SK-N-SH treated with all-trans-retinoic acid at 6 μM for 48 hours (cell line): ENCODE measurements around the gene C5.

Source experiments
- ARNTL ChIP-seq: fragments of 450-650 bp; formaldehyde crosslinking; IDR thresholded peaks from 2 replicates; pipeline ENCODE4 v1.5.0; 2020; ENCODE audit warnings: low read depth, mild to moderate bottlenecking, moderate library complexity, borderline replicate concordance
- CSDC2 ChIP-seq: fragments of 250-450 bp; sonication (Bioruptor Pico); IDR thresholded peaks from 2 replicates; pipeline ENCODE4 v1.5.0; 2020; ENCODE audit warnings: mild to moderate bottlenecking, moderate library complexity
- GLIS3 ChIP-seq: fragments of 250-450 bp; sonication (Bioruptor Pico); IDR thresholded peaks from 2 replicates; pipeline ENCODE4 v1.5.0; 2020; ENCODE audit warnings: mild to moderate bottlenecking, moderate library complexity
- OSR1 ChIP-seq: fragments of 250-450 bp; sonication (Bioruptor Pico); IDR thresholded peaks from 2 replicates; pipeline ENCODE4 v1.8.0; 2022; ENCODE audit warnings: moderate library complexity, mild to moderate bottlenecking, inconsistent platforms
- PPARA ChIP-seq: fragments of 250-450 bp; sonication (Bioruptor Pico); IDR thresholded peaks from 2 replicates; pipeline ENCODE4 v1.5.0; 2020; ENCODE audit warnings: mild to moderate bottlenecking, borderline replicate concordance
- RARB ChIP-seq: fragments of 250-450 bp; sonication (Bioruptor Pico); IDR thresholded peaks from 2 replicates; pipeline ENCODE4 v1.8.0; 2021; ENCODE audit warnings: mild to moderate bottlenecking, moderate library complexity
- SNAI2 ChIP-seq: fragments of 250-450 bp; sonication (Bioruptor Pico); IDR thresholded peaks from 2 replicates; pipeline ENCODE4 v1.5.0; 2020; ENCODE audit warnings: mild to moderate bottlenecking, moderate library complexity
- TOX ChIP-seq: fragments of 250-450 bp; sonication (Bioruptor Pico); IDR thresholded peaks from 2 replicates; pipeline ENCODE4 v1.8.0; 2021; ENCODE audit warnings: mild to moderate bottlenecking, moderate library complexity, borderline replicate concordance
- ZC3H10 ChIP-seq: fragments of 250-450 bp; sonication (Bioruptor Pico); IDR thresholded peaks from 2 replicates; pipeline ENCODE4 v1.5.1; 2021; ENCODE audit warnings: mild to moderate bottlenecking, moderate library complexity
- ZNF70 ChIP-seq: fragments of 450-650 bp; formaldehyde crosslinking; IDR thresholded peaks from 2 replicates; pipeline ENCODE4 v1.5.0; 2020; ENCODE audit warnings: mild to moderate bottlenecking, moderate library complexity
- TF ChIP-seq, protein P1 (sequence below): fragments of 250-450 bp; sonication (Bioruptor Pico); IDR thresholded peaks from 2 replicates; pipeline ENCODE4 v1.5.1; 2020; ENCODE audit warnings: low read depth, mild to moderate bottlenecking, moderate library complexity
- TF ChIP-seq, protein P2 (sequence below): fragments of 250-450 bp; sonication (Bioruptor Pico); IDR thresholded peaks from 2 replicates; pipeline ENCODE4 v1.5.0; 2020; ENCODE audit warnings: mild to moderate bottlenecking, moderate library complexity
- TF ChIP-seq, protein P3 (sequence below): fragments of 250-450 bp; sonication (Bioruptor Pico); IDR thresholded peaks from 2 replicates; pipeline ENCODE4 v1.8.0; 2020; ENCODE audit warnings: mild to moderate bottlenecking, moderate library complexity, borderline replicate concordance
- TF ChIP-seq, protein P4 (sequence below): fragments of 250-450 bp; sonication (Bioruptor Pico); IDR thresholded peaks from 2 replicates; pipeline ENCODE4 v1.8.0; 2021; ENCODE audit warnings: low read depth, mild to moderate bottlenecking, moderate library complexity, borderline replicate concordance

DNA sequence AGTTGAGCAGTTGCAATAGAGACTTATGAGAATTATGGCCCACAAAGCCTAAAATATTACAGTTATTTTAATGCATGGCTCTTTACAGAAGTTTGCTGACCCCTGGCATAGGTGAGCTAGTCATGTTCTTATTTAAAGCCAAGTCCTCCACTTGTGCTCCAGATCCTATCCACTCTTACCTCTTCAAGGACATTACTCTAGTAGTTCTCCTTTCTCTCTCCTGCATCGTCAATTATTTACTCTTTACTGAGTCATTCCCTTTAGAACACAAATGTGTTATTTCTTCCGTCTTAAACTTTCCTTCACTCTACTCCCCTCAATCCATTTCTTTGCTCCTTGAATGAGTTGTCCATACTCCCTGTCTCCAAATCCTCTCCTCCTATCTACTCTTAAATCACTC lies 102.9 kb downstream of the C5 start:
- TF ChIP-seq, protein P1, sequence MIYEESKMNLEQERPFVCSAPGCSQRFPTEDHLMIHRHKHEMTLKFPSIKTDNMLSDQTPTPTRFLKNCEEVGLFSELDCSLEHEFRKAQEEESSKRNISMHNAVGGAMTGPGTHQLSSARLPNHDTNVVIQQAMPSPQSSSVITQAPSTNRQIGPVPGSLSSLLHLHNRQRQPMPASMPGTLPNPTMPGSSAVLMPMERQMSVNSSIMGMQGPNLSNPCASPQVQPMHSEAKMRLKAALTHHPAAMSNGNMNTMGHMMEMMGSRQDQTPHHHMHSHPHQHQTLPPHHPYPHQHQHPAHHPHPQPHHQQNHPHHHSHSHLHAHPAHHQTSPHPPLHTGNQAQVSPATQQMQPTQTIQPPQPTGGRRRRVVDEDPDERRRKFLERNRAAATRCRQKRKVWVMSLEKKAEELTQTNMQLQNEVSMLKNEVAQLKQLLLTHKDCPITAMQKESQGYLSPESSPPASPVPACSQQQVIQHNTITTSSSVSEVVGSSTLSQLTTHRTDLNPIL, result no peak
- no peak for TF ChIP-seq SNAI2 (CRISPR knock-in tag)
- TF ChIP-seq, protein P2, sequence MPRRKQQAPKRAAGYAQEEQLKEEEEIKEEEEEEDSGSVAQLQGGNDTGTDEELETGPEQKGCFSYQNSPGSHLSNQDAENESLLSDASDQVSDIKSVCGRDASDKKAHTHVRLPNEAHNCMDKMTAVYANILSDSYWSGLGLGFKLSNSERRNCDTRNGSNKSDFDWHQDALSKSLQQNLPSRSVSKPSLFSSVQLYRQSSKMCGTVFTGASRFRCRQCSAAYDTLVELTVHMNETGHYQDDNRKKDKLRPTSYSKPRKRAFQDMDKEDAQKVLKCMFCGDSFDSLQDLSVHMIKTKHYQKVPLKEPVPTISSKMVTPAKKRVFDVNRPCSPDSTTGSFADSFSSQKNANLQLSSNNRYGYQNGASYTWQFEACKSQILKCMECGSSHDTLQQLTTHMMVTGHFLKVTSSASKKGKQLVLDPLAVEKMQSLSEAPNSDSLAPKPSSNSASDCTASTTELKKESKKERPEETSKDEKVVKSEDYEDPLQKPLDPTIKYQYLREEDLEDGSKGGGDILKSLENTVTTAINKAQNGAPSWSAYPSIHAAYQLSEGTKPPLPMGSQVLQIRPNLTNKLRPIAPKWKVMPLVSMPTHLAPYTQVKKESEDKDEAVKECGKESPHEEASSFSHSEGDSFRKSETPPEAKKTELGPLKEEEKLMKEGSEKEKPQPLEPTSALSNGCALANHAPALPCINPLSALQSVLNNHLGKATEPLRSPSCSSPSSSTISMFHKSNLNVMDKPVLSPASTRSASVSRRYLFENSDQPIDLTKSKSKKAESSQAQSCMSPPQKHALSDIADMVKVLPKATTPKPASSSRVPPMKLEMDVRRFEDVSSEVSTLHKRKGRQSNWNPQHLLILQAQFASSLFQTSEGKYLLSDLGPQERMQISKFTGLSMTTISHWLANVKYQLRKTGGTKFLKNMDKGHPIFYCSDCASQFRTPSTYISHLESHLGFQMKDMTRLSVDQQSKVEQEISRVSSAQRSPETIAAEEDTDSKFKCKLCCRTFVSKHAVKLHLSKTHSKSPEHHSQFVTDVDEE (CRISPR knock-in tag), result no peak
- TF ChIP-seq ZC3H10, result no peak
- TF ChIP-seq, protein P3, sequence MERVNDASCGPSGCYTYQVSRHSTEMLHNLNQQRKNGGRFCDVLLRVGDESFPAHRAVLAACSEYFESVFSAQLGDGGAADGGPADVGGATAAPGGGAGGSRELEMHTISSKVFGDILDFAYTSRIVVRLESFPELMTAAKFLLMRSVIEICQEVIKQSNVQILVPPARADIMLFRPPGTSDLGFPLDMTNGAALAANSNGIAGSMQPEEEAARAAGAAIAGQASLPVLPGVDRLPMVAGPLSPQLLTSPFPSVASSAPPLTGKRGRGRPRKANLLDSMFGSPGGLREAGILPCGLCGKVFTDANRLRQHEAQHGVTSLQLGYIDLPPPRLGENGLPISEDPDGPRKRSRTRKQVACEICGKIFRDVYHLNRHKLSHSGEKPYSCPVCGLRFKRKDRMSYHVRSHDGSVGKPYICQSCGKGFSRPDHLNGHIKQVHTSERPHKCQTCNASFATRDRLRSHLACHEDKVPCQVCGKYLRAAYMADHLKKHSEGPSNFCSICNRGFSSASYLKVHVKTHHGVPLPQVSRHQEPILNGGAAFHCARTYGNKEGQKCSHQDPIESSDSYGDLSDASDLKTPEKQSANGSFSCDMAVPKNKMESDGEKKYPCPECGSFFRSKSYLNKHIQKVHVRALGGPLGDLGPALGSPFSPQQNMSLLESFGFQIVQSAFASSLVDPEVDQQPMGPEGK, result no peak
- no peak for TF ChIP-seq ZNF70 (CRISPR knock-in tag)
- no peak for TF ChIP-seq TOX
- no peak for TF ChIP-seq PPARA (CRISPR knock-in tag)
- TF ChIP-seq, protein P4, sequence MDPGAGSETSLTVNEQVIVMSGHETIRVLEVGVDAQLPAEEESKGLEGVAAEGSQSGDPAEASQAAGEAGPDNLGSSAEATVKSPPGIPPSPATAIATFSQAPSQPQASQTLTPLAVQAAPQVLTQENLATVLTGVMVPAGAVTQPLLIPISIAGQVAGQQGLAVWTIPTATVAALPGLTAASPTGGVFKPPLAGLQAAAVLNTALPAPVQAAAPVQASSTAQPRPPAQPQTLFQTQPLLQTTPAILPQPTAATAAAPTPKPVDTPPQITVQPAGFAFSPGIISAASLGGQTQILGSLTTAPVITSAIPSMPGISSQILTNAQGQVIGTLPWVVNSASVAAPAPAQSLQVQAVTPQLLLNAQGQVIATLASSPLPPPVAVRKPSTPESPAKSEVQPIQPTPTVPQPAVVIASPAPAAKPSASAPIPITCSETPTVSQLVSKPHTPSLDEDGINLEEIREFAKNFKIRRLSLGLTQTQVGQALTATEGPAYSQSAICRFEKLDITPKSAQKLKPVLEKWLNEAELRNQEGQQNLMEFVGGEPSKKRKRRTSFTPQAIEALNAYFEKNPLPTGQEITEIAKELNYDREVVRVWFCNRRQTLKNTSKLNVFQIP (CRISPR knock-in tag), result no peak
- no peak for TF ChIP-seq GLIS3
- TF ChIP-seq OSR1 (CRISPR knock-in tag), result no peak
- no peak for TF ChIP-seq CSDC2
- no peak for TF ChIP-seq RARB (CRISPR knock-in tag)
- no peak for TF ChIP-seq ARNTL (CRISPR knock-in tag)
